ENCODE results near the gene RAVER1.

The RAVER1 gene

DNA sequence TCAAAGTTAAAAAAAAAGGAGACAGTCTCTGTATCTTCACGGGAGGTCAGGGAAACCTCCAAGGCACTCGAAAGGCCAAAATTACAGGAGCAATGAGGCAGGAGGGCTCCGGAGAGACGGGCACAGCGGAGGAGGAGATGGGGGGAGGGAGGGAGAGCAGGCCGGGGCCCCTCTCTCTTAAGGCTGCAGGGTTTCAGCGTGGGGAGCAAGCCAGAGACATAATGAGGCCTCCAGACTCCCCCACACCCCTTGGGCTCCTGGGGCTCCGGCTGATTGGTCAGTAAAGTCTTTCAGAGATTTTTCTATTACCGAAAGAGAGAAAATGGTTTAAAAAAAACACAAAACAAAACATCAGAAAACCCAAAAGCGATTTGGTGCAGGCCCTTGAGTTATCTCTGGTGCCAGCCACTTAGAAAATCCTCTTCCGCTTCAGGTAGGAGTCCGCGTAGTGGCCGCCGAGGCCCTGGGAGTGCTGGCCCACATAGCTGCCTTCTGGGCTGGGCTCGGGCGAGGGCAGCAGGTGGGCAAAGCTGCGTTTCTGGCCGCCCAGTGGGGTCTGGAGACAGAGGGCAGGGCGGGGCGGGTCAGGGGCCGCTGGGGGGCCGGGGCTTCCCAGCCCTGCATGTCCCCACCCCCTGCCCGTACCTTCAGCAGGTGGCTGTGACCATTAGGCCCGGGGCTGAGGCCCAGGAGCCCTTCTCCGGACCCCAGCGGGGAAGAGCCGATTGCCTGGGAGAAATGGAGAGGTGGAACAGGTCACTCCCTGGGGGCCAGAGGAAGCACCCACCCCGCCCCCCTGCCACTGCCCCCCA is 16.1 kb downstream of the RAVER1 start:
- no peak for DNase-seq

DNA sequence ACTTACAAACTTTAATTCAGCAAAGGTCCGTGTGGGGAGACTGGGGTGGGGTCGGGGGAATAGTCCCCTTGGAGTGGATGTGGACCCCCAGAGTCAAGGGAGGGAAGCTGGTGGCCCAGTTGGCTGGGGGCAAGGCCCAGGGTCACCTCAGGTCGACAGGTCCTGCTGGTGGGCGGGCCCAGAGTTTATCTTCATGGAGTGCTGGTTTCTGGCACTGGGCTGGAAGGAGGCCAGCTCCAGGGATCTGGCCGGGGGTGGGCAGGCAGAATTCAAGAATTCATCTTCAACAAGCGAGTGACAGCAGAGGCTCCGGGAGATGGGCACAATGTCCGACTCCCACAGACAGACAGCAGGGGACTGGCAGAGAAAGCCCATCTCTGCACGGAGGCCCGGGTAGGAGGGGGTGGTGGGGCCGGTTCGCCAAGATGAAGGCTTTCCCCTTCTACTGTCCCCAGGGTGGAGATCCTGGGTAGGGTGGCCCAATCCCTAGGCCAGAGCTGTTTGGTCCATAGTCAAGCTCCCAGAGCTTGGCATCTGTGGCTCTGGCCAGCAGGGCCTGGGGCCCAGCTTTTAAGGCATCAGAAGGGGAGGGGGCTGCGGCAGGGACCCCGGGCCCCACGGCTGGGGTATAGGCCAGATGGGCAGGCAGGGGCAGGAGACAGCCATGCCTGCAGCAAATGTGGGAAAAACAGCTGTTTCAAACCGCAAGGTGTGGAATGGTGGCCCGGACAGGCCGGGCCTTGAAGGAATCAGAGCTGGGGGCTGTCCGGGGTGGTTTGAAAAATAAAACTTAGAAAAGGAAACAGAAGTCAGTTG is 16.9 kb downstream of the RAVER1 start:
- peak; percentile 21 for DNase-seq

DNA sequence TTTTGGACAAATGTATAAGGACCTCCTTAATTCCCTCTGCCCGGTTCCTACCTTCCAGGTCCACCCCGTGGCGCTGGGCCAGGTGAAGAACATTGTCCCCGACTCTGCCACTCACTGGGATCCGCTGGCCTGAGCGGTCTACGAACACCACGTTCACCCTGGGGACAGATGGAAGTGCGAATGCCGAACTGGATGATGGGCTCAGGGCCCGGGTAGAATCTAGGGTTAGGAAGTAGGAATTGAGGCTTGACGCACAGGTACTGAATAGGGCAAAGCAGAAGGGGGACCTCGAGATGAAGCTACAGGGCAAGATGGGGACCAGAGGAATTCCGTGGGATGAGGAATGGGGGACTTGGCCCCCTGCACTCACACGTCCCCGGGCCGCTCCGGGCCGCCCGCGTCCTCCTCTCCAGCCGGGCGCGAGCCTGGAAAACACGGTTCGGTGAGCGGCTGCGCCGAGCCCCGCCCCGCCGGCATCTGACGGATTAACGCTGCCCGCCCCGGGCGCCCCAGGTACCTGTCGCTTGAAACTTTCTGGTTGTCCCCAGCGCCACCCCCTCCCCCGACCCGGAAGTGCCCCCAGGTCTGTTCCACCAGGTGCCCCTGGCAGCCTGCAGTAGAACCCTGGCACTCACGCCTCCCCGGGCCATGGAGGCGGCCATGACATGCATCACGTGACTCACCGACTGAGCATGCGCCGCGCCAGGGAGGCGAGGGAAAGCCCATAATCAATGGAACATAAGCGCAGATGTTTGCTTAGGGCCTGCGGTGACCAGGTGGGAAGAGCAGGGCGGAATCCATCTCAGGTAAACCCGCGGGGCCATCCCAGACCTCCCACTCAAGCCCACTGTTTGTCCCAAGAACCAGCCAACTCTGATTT is 17.8 kb downstream of the RAVER1 start, which contains the start of gene FDX2:
Gene FDX2 (minus strand): TSS at position 681 of the 880 bp plus-strand sequence. CDS start 19 bp downstream, at position 662.
- peak; percentile 82 for DNase-seq

DNA sequence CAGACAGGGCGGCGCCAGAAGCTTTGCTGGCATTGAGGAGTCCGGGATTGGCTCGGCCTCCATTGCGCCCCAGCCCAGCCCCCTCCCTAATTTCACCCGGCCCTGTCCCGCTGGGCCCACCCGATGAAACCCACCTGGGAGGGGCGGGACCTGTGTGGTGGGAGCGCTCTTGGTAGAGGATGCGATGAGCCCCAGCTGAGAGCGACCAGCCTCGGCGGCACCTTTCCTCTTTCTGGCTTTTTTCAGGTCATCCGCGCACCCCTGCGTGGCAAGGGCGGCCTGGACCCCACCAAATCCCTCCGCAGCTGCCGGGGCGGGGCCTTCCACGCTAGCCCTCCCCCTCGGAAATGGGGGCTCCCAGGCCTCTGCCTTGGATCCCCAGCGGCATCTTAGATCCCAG is 23.9 kb downstream of the RAVER1 start, which contains the start of gene ZGLP1:
Gene ZGLP1 (minus strand): TSS at position 393 of the 400 bp plus-strand sequence.
- no peak for DNase-seq

DNA sequence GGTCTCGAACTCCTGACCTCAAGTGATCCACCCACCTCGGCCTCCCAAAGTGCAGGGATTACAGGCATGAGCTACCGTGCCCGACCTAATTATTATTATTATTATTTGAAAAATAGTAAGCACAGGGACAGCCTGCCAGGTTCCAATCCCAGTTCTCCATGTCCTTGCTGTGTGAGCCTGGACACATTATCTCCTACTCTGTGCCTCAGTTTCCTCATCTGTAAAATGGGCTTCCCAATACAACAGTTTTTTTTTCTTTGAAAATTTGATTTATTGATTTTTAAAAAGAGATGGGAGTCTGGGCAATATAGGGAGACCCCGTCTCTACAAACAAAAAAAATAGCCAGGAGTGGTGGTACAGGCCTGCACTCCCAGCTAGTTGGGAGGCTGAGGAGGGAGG is 27.0 kb downstream of the RAVER1 start:
- DNase-seq, result no peak

DNA sequence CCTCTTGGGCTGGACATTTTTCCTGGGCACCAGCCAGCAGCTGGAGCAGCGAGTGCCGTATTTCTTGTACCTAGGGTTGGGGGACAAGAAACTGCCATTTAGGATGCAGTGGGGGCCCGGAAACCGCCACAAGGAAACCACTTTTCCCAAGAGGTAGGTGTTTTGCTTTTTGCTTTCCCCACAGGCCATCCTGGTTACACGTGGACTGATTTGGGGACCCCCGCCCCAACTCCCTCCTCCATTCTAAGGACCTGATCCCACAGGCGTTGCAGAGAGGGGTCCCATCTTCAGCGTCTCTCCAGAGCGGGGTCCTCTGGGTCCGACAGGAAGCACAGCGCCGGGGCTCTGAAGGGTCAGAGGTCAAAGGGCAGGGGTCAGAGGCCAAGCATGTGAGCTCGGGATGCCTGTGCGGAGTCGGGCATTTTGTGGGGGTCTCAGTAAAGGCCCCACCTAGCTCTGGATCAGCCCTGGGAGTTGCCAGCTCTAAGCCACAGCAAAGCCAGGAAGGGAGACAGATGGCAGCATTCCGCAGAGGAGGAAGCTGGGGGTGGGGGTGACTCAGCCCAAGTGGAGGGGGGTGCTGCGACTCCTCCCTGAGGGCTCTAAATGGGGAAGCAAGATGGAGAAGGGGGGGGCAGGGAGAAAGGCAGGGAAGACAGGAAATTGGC is 28.1 kb downstream of the RAVER1 start:
- DNase-seq, result no peak

DNA sequence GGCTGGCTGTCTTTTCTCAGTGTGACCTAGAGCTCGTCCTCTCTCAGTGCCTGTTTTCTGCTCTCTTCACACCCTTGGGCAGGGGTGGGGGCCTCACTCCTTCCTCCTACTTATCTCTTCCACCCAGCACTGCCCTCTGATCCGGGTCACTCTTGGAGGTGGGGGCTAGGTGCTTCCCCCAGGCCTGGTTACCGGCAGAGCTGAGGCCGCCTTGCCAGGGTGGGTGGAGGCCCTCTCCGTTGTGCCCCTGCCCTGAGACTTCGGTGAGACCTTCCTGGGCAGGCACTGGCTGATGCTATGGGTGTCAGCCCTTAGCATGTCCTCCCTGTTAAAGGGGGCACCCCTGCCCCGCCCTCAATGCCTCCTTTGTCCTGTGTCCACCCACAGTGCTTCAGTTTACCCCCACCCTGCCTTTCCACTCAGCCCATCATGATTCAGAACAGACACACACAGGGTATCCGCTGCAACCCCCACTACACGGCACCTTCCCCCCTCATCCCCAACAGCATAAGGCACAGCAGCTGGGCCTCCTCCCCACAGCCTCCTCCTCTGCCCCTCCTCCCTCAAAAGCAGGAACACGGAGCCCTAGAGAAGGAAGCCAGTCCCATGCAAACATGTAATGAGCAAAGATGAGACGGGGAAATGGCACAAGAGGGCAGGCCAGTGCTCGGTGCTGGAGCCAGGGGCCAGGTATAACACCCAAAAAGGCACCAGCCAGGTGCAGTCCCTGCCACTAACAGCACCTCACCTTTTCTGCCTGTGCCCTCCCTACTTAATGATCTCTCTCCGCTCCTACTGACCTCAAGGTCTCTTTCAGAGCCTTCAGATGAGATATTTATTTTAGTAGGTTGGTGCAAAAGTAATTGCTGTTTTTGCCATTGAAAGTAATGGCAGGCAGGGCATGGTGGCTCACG is 33.5 kb downstream of the RAVER1 start:
- DNase-seq, result no peak

DNA sequence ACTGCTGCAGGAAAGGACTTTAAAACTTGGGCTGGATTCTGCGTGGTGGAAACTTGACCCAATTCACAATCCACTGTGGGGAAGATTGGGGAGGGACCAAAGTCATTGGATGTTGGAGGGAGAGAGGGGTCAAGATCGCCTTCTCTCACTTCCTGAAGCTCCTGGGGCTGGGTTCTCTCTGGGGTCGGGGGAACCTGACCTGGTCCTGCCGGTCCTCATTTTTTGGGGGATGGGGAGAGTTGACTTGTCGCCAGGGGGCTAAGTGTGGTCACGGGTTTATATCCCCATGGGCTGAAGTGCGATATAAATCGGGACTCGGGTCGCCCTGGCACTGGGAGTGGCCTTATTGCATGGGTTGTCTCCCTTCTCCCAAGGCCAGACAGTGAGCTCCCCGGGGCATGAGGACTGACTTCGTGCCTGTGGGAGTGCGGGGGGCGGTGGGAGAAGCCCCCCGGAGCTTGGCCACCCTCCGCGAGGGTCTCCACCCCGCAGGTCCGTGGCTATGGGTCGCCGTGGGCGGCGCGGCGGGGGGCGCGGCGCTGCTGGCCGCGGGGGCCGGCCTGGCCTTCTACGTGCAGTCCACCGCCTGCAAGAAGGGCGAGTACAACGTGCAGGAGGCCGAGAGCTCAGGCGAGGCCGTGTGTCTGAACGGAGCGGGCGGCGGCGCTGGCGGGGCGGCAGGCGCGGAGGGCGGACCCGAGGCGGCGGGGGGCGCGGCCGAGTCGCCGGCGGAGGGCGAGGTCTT is 37.3 kb downstream of the RAVER1 start:
- no peak for DNase-seq

DNA sequence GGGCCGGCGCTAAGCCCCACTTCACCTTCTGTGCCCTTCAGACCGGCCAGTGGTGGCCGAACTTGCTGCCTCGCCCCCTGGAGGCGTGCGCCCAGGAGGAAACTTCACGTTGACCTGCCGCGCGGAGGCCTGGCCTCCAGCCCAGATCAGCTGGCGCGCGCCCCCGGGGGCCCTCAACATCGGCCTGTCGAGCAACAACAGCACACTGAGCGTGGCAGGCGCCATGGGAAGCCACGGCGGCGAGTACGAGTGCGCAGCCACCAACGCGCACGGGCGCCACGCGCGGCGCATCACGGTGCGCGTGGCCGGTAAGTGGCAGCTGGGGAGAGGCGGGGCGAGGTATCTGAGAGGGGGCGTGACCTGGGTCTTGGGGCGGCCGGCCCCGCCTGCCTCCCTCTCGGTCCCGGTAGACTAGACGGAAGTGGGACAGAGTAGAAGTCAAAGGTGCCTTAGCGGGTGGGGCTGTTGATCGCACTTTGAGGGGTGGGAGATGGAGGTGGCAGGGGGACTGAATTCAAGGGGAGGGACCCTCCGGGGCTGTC is 38.0 kb downstream of the RAVER1 start:
- no peak for DNase-seq

DNA sequence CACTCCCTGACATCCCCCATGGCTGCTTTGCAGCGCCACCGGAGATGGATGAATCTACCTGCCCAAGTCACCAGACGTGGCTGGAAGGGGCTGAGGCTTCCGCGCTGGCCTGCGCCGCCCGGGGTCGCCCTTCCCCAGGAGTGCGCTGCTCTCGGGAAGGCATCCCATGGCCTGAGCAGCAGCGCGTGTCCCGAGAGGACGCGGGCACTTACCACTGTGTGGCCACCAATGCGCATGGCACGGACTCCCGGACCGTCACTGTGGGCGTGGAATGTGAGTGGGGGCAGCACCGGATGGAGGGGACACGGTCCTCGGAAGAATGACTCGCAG is 39.0 kb downstream of the RAVER1 start:
- no peak for DNase-seq

DNA sequence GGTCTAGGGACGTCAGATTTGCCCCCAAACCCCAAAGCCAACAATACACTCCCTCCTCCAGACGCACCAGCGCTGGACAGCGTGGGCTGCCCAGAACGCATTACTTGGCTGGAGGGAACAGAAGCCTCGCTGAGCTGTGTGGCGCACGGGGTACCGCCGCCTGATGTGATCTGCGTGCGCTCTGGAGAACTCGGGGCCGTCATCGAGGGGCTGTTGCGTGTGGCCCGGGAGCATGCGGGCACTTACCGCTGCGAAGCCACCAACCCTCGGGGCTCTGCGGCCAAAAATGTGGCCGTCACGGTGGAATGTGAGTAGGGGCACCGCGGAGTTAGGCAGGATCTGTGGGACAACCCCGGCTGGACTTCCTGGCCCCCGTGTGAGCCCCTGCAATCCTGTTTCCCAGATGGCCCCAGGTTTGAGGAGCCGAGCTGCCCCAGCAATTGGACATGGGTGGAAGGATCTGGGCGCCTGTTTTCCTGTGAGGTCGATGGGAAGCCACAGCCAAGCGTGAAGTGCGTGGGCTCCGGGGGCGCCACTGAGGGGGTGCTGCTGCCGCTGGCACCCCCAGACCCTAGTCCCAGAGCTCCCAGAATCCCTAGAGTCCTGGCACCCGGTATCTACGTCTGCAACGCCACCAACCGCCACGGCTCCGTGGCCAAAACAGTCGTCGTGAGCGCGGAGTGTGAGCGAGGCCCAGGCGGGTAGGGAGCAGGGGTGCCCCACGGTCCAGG is 39.5 kb downstream of the RAVER1 start:
- DNase-seq, result no peak

DNA sequence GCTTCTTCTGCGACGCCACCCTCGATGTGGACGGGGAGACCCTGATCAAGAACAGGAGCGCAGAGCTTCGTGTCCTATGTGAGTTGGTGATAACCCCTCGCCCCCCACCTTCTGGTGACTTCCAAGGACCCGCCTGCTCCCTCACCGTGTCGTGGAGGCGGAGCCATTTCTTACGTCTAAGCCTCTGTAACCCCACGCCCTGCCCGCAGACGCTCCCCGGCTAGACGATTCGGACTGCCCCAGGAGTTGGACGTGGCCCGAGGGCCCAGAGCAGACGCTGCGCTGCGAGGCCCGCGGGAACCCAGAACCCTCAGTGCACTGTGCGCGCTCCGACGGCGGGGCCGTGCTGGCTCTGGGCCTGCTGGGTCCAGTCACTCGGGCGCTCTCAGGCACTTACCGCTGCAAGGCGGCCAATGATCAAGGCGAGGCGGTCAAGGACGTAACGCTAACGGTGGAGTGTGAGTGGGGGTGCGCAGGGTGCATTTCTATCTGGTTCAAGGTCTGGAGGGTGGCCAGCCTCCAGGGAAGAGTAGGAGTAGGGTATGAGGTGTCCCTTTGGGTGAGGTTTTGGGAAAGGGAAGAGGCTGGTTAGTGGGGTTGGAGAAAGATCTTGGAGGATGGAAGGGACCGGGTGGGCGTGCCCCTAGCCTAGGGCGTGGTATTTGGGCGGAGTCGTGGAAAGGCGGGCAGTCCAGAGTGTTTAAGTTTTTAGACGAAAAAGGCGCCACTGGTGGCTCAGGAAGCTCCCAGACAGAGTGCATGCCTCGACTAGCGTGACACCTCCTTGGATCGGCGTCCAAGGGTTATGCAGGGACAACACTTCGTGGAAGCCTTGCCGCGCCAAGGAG is 40.3 kb downstream of the RAVER1 start:
- DNase-seq, result no peak

DNA sequence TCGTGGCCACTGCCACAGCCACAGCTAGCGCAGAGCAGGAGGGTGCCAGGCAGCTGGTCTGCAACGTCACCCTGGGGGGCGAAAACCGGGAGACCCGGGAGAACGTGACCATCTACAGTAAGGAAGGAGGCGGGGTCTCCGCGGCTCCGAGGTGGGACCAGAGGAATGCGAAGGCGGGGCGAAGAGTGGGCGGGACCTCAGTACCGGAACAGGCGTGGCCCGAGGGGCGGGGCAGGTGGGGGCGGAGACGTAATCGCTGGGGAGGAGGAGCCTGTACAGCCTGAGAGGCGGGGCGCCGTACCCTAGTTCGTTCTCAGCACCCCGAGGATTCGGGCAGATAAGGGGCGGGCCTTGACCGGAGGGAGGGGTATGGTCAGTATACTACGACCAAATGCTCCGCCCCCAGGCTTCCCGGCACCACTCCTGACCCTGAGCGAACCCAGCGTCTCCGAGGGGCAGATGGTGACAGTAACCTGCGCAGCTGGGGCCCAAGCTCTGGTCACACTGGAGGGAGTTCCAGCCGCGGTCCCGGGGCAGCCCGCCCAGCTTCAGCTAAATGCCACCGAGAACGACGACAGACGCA is 41.0 kb downstream of the RAVER1 start:
- peak; percentile 81 for DNase-seq

DNA sequence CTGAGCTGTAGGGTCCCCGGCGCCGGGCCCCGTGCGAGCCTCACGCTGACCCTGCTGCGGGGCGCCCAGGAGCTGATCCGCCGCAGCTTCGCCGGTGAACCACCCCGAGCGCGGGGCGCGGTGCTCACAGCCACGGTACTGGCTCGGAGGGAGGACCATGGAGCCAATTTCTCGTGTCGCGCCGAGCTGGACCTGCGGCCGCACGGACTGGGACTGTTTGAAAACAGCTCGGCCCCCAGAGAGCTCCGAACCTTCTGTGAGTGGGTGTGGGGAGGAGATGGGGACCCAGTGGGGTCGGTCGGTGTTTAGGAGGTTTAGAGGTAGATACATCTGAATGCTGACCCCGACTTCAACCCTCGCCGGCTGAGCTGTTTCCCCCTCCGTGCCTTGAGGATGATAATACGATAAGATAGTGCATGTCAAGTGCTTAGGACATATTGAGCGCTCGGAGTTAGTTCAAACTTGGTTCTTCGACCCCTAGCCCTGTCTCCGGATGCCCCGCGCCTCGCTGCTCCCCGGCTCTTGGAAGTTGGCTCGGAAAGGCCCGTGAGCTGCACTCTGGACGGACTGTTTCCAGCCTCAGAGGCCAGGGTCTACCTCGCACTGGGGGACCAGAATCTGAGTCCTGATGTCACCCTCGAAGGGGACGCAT is 41.6 kb downstream of the RAVER1 start:
- no peak for DNase-seq

DNA sequence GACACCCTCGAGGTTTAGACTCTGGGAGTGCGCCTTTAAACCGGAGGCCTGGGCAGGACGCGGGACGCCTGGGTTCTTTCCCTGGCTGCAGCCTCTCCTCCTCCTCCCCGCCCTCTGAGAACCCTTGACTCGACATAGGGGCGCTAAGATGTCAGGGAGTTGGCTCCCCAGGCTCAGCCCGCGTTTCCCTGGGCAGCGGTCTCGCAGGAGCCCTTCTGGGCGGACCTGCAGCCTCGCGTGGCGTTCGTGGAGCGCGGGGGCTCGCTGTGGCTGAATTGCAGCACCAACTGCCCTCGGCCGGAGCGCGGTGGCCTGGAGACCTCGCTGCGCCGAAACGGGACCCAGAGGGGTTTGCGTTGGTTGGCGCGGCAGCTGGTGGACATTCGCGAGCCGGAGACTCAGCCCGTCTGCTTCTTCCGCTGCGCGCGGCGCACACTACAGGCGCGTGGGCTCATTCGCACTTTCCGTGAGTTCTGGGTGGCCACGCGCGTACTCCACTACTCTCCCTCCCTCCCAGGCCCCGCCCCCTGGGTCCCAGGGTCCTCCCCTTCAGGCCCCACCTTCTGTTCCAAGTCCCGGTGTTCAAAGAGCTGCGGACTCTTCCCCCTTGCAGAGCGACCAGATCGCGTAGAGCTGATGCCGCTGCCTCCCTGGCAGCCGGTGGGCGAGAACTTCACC is 42.3 kb downstream of the RAVER1 start:
- DNase-seq, result peak; percentile 82

DNA sequence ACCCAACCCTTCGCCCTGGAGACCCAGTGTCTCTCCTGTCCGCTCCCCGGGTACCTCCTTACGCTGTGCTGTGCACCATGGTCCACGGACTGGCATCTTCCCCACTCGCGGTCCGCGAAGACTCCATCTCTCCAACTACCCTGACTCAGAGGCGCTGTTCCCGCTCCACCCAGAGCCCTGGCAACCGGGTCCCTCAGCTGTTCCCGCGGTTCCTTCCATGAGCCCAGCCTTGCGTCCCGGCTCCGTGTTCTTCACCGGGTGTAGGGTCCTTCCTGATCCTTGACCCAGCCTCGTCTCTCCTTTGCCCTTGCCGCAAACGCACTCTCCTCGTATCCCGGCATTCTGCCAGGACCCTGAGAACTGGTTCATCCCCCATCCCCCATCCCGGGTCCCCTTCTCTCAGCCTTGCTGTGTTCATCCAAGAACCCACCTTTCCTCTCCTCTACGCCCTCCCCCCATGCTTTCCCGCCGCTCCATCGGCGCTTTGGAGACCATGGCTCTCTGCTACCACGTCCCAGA is 42.9 kb downstream of the RAVER1 start:
- no peak for DNase-seq

DNA sequence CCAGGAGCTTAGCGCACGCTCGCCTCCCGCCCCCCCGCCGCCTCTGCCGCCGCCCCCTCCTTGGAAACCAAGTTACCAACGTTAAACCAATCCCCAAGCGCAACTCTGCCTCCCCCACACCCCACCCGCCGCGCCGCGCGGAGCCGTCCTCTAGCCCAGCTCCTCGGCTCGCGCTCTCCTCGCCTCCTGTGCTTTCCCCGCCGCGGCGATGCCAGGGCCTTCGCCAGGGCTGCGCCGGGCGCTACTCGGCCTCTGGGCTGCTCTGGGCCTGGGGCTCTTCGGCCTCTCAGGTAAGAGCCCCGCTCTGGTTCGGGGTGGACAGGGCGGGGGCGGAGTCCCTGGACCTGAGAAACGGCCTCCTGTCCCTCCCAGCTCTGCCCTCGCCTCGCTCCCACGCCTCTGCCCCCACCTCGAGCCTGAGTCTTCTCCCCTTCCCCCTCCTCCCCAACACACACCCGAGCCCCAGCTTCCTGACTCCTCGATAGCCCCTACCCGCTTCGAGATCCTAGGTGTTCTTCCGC is 43.4 kb downstream of the RAVER1 start, which contains the start of gene ICAM5:
Gene ICAM5 (plus strand): TSS at position 117 of the 521 bp plus-strand sequence. CDS start 92 bp downstream, at position 209.
- no peak for DNase-seq
